ENCODE results near the gene GLRX5. TPM values are rescaled to one million over a fixed set of nuclear protein-coding genes. Genes with fewer than 3 reads are reported as not detected.
A peak's percentile ranks its signal among the peaks of the same experiment; 100 is the strongest.

The GLRX5 gene
- total RNA-seq, 3 donors from 2014 or later (not counting 1 experiment from before 2014, with no cell fraction given): 16.7 to 26.0 (median 23.4) TPM

GRCh38 chr14:95510804-95511203 is 24.0 kb upstream of the GLRX5 start:
- Mint-ChIP-seq H3K4me1 (peaks cover 35 to 44% of the 10 kb centered on the region in 2 donors), H3K27me3 (ENCODE audit: low read depth in 2 of 2) (no peaks in the 10 kb centered on the region), H3K36me3 (no peaks in the 10 kb centered on the region), H3K9me3 (no peaks in the 10 kb centered on the region), H3K4me3 (no peak overlapping the region), H3K27ac (no peak overlapping the region)
- H3K27ac ChIP-seq (ENCODE audit: low read length): no peak overlapping the region
- peaks cover 2% of the 10 kb centered on the region for H3K36me3 ChIP-seq (ENCODE audit: control insufficient read depth, insufficient read depth, low read length)
- no peak overlapping the region for H3K4me3 ChIP-seq (ENCODE audit: low read length)
- ATAC-seq (no peak), DNase-seq (no peak)
- H3K27me3 ChIP-seq (ENCODE audit: control insufficient read depth, insufficient read depth, low read length): no peaks in the 10 kb centered on the region
- intact Hi-C loops (cut with micrococcal nuclease): no loop called here
- no peaks in the 10 kb centered on the region for H3K9me3 ChIP-seq (ENCODE audit: control insufficient read depth, insufficient read depth, low read length)
- peaks cover 54% of the 10 kb centered on the region for H3K4me1 ChIP-seq (ENCODE audit: control insufficient read depth, insufficient read depth, low read length)
- WGBS (ENCODE audit: insufficient coverage): 98% methylated on average over 5 of the region's 5 CpGs
- no peak for TF ChIP-seq CTCF (IDR thresholded peaks at IDR 0.05)

DNA sequence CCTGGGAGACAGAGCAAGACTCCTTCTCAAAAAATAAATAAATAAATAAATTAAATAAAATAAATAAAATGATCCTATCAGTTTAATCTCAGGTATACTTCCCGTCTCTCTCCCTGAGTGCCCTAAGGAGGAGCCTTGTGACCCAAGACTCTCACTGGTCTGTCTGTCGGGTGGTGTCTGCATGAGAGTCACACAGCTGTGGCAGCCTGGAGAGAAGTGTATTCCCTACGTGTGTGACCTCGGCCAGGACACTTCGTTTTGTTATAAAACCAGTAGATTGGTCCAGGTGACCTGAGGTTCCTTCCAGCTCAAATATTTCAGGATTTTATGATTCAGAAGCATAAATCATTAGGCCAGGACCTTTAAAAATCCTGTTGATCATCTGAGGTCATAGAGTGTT is 23.2 kb upstream of the GLRX5 start:
- H3K4me1 Mint-ChIP-seq: peaks cover 26 to 40% of the 10 kb centered on the region in 2 donors
- Histone ChIP-seq H3K4me1 (ENCODE audit: control insufficient read depth, insufficient read depth, low read length) (peaks cover 48% of the 10 kb centered on the region), H3K4me3 (ENCODE audit: low read length) (no peak overlapping the region), H3K9me3 (ENCODE audit: control insufficient read depth, insufficient read depth, low read length) (no peaks in the 10 kb centered on the region), H3K27ac (ENCODE audit: low read length) (no peak overlapping the region), H3K36me3 (ENCODE audit: control insufficient read depth, insufficient read depth, low read length) (peaks cover 2% of the 10 kb centered on the region), H3K27me3 (ENCODE audit: control insufficient read depth, insufficient read depth, low read length) (no peaks in the 10 kb centered on the region)
- no peaks in the 10 kb centered on the region for H3K27me3 Mint-ChIP-seq (ENCODE audit: low read depth in 2 of 2)
- TF ChIP-seq CTCF (IDR thresholded peaks at IDR 0.05): no peak
- H3K36me3 Mint-ChIP-seq: no peaks in the 10 kb centered on the region
- ATAC-seq (no peak), DNase-seq (no peak)
- 95% methylated on average over 5 of the region's 5 CpGs for WGBS (ENCODE audit: insufficient coverage)
- no peak overlapping the region for H3K4me3 Mint-ChIP-seq
- intact Hi-C loops (cut with micrococcal nuclease): no loop called here
- H3K27ac Mint-ChIP-seq: peak overlapping the region in 1 of 2 donors; percentile 53
- no peaks in the 10 kb centered on the region for H3K9me3 Mint-ChIP-seq

GRCh38 chr14:95513291-95513690 is 21.6 kb upstream of the GLRX5 start:
- H3K4me3 Mint-ChIP-seq: no peak overlapping the region
- DNase-seq (no peak), ATAC-seq (no peak)
- intact Hi-C loops (cut with micrococcal nuclease): no loop called here
- peak overlapping the region in 1 of 2 donors; percentile 74 for H3K27ac Mint-ChIP-seq
- no peaks in the 10 kb centered on the region for H3K27me3 Mint-ChIP-seq (ENCODE audit: low read depth in 2 of 2)
- Histone ChIP-seq H3K4me1 (ENCODE audit: control insufficient read depth, insufficient read depth, low read length) (peaks cover 48% of the 10 kb centered on the region), H3K27ac (ENCODE audit: low read length) (no peak overlapping the region), H3K9me3 (ENCODE audit: control insufficient read depth, insufficient read depth, low read length) (no peaks in the 10 kb centered on the region), H3K27me3 (ENCODE audit: control insufficient read depth, insufficient read depth, low read length) (no peaks in the 10 kb centered on the region), H3K4me3 (ENCODE audit: low read length) (no peak overlapping the region), H3K36me3 (ENCODE audit: control insufficient read depth, insufficient read depth, low read length) (no peaks in the 10 kb centered on the region)
- no peaks in the 10 kb centered on the region for H3K9me3 Mint-ChIP-seq
- H3K36me3 Mint-ChIP-seq: no peaks in the 10 kb centered on the region
- 86% methylated on average over 6 of the region's 6 CpGs for WGBS (ENCODE audit: insufficient coverage)
- TF ChIP-seq CTCF (IDR thresholded peaks at IDR 0.05): no peak
- peaks cover 24 to 39% of the 10 kb centered on the region in 2 donors for H3K4me1 Mint-ChIP-seq

Data from natural killer cell (primary cell).